HepG2 (cell line): ENCODE results near the gene RPS5. TPM values are rescaled to one million over a fixed set of nuclear protein-coding genes. Genes with fewer than 3 reads are reported as not detected.

Experiments
- BRCA1 ChIP-seq: sonication (generic); formaldehyde crosslinking; IDR thresholded peaks from 2 replicates; pipeline ENCODE4 v1.4.0; 2020; ENCODE audit warnings: missing genetic modification reagents
- CREB1 ChIP-seq, 2 experiments: fragments of 450-650 bp in 1 of 2; IDR thresholded peaks; 2 replicates each; pipeline ENCODE4 v1.6.1; 2016 to 2017; ENCODE audit warnings: control low read depth in 1 of 2, mild to moderate bottlenecking in 1 of 2, missing compliant biosample characterization in 1 of 2, missing genetic modification characterization in 1 of 2
- ELF4 ChIP-seq: sonication (generic); formaldehyde crosslinking; IDR thresholded peaks from 2 replicates; pipeline ENCODE4 v1.5.0; 2020; ENCODE audit warnings: missing genetic modification reagents, mild to moderate bottlenecking, moderate library complexity, borderline replicate concordance
- FOXM1 ChIP-seq: sonication (generic); formaldehyde crosslinking; IDR thresholded peaks from 2 replicates; pipeline ENCODE4 v1.5.0; 2020; ENCODE audit warnings: missing genetic modification reagents
- GABPB1 ChIP-seq: IDR thresholded peaks from 2 replicates; pipeline ENCODE4 v1.6.1; 2016; ENCODE audit warnings: mild to moderate bottlenecking, missing genetic modification reagents, moderate library complexity, missing compliant biosample characterization
- GATAD1 ChIP-seq: IDR thresholded peaks from 2 replicates; pipeline ENCODE4 v1.6.1; 2016; ENCODE audit warnings: missing genetic modification reagents, missing compliant biosample characterization
- HMG20A ChIP-seq: IDR thresholded peaks from 2 replicates; pipeline ENCODE4 v1.6.1; 2016; ENCODE audit warnings: borderline replicate concordance
- MED13 ChIP-seq: sonication (generic); formaldehyde crosslinking; IDR thresholded peaks from 2 replicates; pipeline ENCODE4 v1.5.0; 2020; ENCODE audit warnings: missing genetic modification reagents
- ONECUT2 ChIP-seq: sonication (generic); formaldehyde crosslinking; IDR thresholded peaks from 2 replicates; pipeline ENCODE4 v1.4.0; 2020; ENCODE audit warnings: missing genetic modification reagents
- SKI ChIP-seq: fragments of 450-650 bp; IDR thresholded peaks from one replicate; pipeline ENCODE4 v1.6.1; 2018; ENCODE audit warnings: mild to moderate bottlenecking; ENCODE audit not compliant: partially characterized antibody
- ZIK1 ChIP-seq: sonication (generic); formaldehyde crosslinking; IDR thresholded peaks from 2 replicates; pipeline ENCODE4 v1.5.0; 2020; ENCODE audit warnings: mild to moderate bottlenecking, low read depth, missing genetic modification reagents, borderline replicate concordance
- ZNF331 ChIP-seq: sonication (generic); formaldehyde crosslinking; IDR thresholded peaks from 2 replicates; pipeline ENCODE4 v1.4.0; 2020; ENCODE audit warnings: missing genetic modification reagents
- ZNF609 ChIP-seq: sonication (generic); formaldehyde crosslinking; IDR thresholded peaks from 2 replicates; pipeline ENCODE4 v1.4.0; 2020; ENCODE audit warnings: mild to moderate bottlenecking, missing genetic modification reagents, borderline replicate concordance
- polyA plus RNA-seq, 8 experiments: library from polyadenylated mRNA; depleted of rRNA in 3 of 8; stranded (reverse) in 7 of 8; unstranded in 1 of 8; fragments of >200 nt; fragmentation: Illumina TruSeq in 4 of 8; extraction: Trizol in 4 of 8; gene quantifications; 2 replicates each; pipeline versions ENCODE4 v1.2.1 to v1.2.3, GENCODE V29; 2011 to 2016; ENCODE audit warnings: low read depth in 4 of 8, missing spikeins in 1 of 8, mixed read lengths in 1 of 8; ENCODE audit not compliant: insufficient read depth in 1 of 8
- total RNA-seq, 5 experiments: library from RNA; depleted of rRNA; stranded (reverse); fragments of >200 nt; fragmentation: Illumina TruSeq; extraction: Trizol; gene quantifications; 2 replicates each; pipeline ENCODE4 v1.2.3, GENCODE V29; 2016; ENCODE audit warnings: low read depth in 1 of 5
- TF ChIP-seq, protein P1 (sequence below): sonication (generic); formaldehyde crosslinking; conservative IDR thresholded peaks from 2 replicates; pipeline ENCODE4 v1.4.0; 2020; ENCODE audit warnings: missing genetic modification reagents
- TF ChIP-seq, protein P2 (sequence below), 2 experiments: sonication (generic) in 1 of 2; formaldehyde crosslinking in 1 of 2; IDR thresholded peaks; 2 replicates each; pipeline versions ENCODE4 v1.6.1 to v1.9.0; 2014 to 2022; ENCODE audit warnings: antibody characterized with exemption in 1 of 2, borderline replicate concordance in 1 of 2, inconsistent platforms in 1 of 2, low read depth in 1 of 2, missing genetic modification reagents in 1 of 2

Gene RPS5
- total and polyA plus RNA-seq, 2 of the 13 experiments (the other 11 are each of a cell fraction or from before 2014, with no cell fraction given): 1,544 to 4,408 TPM

- TF ChIP-seq GABPB1 (CRISPR knock-in tag) (peak; percentile 97), CREB1 (IDR thresholded peaks at IDR 0.05) (peak; percentile 62), CREB1 (CRISPR knock-in tag; IDR thresholded peaks at IDR 0.05) (peak; percentile 79), ZIK1 (CRISPR knock-in tag) (peak; percentile 57; the same call in 1 of the 2 replicates), ZNF609 (CRISPR knock-in tag) (peak; percentile 26; the same call in 1 of the 2 replicates), ZNF331 (CRISPR knock-in tag) (peak; percentile 26; the same call in 1 of the 2 replicates), SKI (no peak), HMG20A (CRISPR knock-in tag) (no peak), FOXM1 (no peak), BRCA1 (CRISPR knock-in tag) (no peak), ONECUT2 (no peak), MED13 (CRISPR knock-in tag) (no peak; the same call in 1 of the 2 replicates), GATAD1 (peak; percentile 85), ELF4 (CRISPR knock-in tag) (no peak)
- TF ChIP-seq, protein P1, sequence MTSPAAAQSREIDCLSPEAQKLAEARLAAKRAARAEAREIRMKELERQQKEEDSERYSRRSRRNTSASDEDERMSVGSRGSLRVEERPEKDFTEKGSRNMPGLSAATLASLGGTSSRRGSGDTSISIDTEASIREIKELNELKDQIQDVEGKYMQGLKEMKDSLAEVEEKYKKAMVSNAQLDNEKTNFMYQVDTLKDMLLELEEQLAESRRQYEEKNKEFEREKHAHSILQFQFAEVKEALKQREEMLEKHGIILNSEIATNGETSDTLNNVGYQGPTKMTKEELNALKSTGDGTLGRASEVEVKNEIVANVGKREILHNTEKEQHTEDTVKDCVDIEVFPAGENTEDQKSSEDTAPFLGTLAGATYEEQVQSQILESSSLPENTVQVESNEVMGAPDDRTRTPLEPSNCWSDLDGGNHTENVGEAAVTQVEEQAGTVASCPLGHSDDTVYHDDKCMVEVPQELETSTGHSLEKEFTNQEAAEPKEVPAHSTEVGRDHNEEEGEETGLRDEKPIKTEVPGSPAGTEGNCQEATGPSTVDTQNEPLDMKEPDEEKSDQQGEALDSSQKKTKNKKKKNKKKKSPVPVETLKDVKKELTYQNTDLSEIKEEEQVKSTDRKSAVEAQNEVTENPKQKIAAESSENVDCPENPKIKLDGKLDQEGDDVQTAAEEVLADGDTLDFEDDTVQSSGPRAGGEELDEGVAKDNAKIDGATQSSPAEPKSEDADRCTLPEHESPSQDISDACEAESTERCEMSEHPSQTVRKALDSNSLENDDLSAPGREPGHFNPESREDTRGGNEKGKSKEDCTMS: no peak
- TF ChIP-seq, protein P2, sequence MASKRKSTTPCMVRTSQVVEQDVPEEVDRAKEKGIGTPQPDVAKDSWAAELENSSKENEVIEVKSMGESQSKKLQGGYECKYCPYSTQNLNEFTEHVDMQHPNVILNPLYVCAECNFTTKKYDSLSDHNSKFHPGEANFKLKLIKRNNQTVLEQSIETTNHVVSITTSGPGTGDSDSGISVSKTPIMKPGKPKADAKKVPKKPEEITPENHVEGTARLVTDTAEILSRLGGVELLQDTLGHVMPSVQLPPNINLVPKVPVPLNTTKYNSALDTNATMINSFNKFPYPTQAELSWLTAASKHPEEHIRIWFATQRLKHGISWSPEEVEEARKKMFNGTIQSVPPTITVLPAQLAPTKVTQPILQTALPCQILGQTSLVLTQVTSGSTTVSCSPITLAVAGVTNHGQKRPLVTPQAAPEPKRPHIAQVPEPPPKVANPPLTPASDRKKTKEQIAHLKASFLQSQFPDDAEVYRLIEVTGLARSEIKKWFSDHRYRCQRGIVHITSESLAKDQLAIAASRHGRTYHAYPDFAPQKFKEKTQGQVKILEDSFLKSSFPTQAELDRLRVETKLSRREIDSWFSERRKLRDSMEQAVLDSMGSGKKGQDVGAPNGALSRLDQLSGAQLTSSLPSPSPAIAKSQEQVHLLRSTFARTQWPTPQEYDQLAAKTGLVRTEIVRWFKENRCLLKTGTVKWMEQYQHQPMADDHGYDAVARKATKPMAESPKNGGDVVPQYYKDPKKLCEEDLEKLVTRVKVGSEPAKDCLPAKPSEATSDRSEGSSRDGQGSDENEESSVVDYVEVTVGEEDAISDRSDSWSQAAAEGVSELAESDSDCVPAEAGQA (IDR thresholded peaks at IDR 0.05; ENCODE audit: low read depth): peak; percentile 66
- TF ChIP-seq, protein P2 (CRISPR knock-in tag; IDR thresholded peaks at IDR 0.05; ENCODE audit: borderline replicate concordance): no peak
Measured at GRCh38 chr19:58408152-58409009, 21.3 kb downstream of the RPS5 start, which contains the start of gene ZNF584 (continued).
